ENCODE results near the gene RP9. TPM values are rescaled to one million over a fixed set of nuclear protein-coding genes. Genes with fewer than 3 reads are reported as not detected.
A peak's percentile ranks its signal among the peaks of the same experiment; 100 is the strongest.

RP9 gene
- total and polyA plus RNA-seq, 9 of the 15 experiments (the other 6 are each of a cell fraction or from before 2014, with no cell fraction given) = 10.7 to 44.8 (median 33.4) TPM

- no peak for TF ChIP-seq PBX2 (CRISPR knock-in tag; IDR thresholded peaks at IDR 0.05; ENCODE audit: low read depth)
- no peak for TF ChIP-seq PBX2 (tag; conservative IDR thresholded peaks at IDR 0.05; ENCODE audit: low read depth)
- no peak for TF ChIP-seq WHSC1 (IDR thresholded peaks at IDR 0.05; ENCODE audit: low read length)
- TF ChIP-seq, protein P1, sequence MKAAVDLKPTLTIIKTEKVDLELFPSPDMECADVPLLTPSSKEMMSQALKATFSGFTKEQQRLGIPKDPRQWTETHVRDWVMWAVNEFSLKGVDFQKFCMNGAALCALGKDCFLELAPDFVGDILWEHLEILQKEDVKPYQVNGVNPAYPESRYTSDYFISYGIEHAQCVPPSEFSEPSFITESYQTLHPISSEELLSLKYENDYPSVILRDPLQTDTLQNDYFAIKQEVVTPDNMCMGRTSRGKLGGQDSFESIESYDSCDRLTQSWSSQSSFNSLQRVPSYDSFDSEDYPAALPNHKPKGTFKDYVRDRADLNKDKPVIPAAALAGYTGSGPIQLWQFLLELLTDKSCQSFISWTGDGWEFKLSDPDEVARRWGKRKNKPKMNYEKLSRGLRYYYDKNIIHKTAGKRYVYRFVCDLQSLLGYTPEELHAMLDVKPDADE (conservative IDR thresholded peaks at IDR 0.05; ENCODE audit: control insufficient read depth, low read depth, low read length) = 0 out of 2 replicates have a peak, but pooled peaks have one; percentile 35
- TF ChIP-seq, protein P2, sequence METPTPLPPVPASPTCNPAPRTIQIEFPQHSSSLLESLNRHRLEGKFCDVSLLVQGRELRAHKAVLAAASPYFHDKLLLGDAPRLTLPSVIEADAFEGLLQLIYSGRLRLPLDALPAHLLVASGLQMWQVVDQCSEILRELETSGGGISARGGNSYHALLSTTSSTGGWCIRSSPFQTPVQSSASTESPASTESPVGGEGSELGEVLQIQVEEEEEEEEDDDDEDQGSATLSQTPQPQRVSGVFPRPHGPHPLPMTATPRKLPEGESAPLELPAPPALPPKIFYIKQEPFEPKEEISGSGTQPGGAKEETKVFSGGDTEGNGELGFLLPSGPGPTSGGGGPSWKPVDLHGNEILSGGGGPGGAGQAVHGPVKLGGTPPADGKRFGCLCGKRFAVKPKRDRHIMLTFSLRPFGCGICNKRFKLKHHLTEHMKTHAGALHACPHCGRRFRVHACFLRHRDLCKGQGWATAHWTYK (CRISPR knock-in tag; IDR thresholded peaks at IDR 0.05) = peak; percentile 39; the same call in 1 of the 2 replicates
- TF ChIP-seq PTBP1 (IDR thresholded peaks at IDR 0.05; ENCODE audit: low read depth, low read length) = no peak
- TF ChIP-seq, protein P3, sequence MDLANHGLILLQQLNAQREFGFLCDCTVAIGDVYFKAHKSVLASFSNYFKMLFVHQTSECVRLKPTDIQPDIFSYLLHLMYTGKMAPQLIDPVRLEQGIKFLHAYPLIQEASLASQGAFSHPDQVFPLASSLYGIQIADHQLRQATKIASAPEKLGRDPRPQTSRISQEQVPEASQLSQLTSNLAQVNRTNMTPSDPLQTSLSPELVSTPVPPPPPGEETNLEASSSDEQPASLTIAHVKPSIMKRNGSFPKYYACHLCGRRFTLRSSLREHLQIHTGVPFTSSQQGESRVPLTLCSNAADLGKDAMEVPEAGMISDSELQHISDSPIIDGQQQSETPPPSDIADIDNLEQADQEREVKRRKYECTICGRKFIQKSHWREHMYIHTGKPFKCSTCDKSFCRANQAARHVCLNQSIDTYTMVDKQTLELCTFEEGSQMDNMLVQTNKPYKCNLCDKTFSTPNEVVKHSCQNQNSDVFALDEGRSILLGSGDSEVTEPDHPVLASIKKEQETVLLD (IDR thresholded peaks at IDR 0.05) = peak; percentile 42
- TF ChIP-seq HDAC2 (IDR thresholded peaks at IDR 0.05) = peak; percentile 72; the same call in 1 of the 2 replicates
- TF ChIP-seq ZSCAN32 (CRISPR knock-in tag; IDR thresholded peaks at IDR 0.05) = no peak
- no peak for TF ChIP-seq EHMT2 (IDR thresholded peaks at IDR 0.05)
- peak; percentile 90 to 91 for TF ChIP-seq FOXK2 (conservative IDR thresholded peaks at IDR 0.05 in 1 of 2, IDR thresholded peaks at IDR 0.05 in 1 of 2; ENCODE audit: low read depth in 2 of 2)
- no peak for TF ChIP-seq PHF20 (IDR thresholded peaks at IDR 0.05; ENCODE audit: partially characterized antibody)
- no peak for TF ChIP-seq RFX5 (IDR thresholded peaks at IDR 0.05; ENCODE audit: low read depth, low read length)
- TF ChIP-seq ETV1 (tag; conservative IDR thresholded peaks at IDR 0.05; ENCODE audit: low read depth) = no peak
- no peak for TF ChIP-seq FUS (optimal IDR thresholded peaks at IDR 0.05; ENCODE audit: low read depth, low read length)
- TF ChIP-seq ZNF586 (CRISPR knock-in tag; conservative IDR thresholded peaks at IDR 0.05) = no peak
- peak; percentile 13; the same call in 1 of the 2 replicates for TF ChIP-seq SUPT5H (IDR thresholded peaks at IDR 0.05)
- peak; percentile 71; the same call in 1 of the 2 replicates for TF ChIP-seq FOXJ2 (tag; IDR thresholded peaks at IDR 0.05)
- TF ChIP-seq KHSRP (IDR thresholded peaks at IDR 0.05) = no peak
- TF ChIP-seq, protein P4, sequence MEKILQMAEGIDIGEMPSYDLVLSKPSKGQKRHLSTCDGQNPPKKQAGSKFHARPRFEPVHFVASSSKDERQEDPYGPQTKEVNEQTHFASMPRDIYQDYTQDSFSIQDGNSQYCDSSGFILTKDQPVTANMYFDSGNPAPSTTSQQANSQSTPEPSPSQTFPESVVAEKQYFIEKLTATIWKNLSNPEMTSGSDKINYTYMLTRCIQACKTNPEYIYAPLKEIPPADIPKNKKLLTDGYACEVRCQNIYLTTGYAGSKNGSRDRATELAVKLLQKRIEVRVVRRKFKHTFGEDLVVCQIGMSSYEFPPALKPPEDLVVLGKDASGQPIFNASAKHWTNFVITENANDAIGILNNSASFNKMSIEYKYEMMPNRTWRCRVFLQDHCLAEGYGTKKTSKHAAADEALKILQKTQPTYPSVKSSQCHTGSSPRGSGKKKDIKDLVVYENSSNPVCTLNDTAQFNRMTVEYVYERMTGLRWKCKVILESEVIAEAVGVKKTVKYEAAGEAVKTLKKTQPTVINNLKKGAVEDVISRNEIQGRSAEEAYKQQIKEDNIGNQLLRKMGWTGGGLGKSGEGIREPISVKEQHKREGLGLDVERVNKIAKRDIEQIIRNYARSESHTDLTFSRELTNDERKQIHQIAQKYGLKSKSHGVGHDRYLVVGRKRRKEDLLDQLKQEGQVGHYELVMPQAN (IDR thresholded peaks at IDR 0.05; ENCODE audit: borderline replicate concordance) = peak; percentile 58
Observed at GRCh38 chr7:33062782-33063443, 46.3 kb downstream of the RP9 start (continued).
